Measurements from ENCODE around the gene PLAC9. TPM values are rescaled to one million over a fixed set of nuclear protein-coding genes. Genes with fewer than 3 reads are reported as not detected.

PLAC9 gene
- total and polyA plus RNA-seq, 5 donors from 2014 or later, result 0.33 to 1.1 TPM; not detected in 3

DNA sequence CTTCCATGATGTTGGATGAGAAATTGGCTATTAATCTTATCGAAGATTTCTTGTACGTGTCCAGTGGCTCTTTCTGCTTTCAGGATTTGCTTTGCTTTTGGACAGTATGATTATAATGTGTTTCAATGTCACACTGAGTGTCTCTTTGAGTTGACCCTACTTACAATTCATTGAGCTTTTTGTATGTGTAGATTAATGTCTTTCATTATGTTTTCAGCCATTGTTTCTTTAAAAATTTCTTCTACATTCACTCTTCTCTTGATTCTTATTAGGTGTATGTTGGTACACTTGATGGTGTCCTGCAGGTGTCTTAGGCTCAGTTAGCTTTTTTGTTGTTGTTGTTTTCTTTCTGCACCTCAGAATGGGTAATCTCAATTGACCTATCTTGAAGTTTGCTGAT lies 16.6 kb downstream of the PLAC9 start:
- Mint-ChIP-seq H3K4me3 (peak overlapping the region in 1 of 4 donors; percentile 38), H3K4me1 (peaks cover 6 to 25% (median 19%) of the 10 kb centered on the region in 4 donors), H3K36me3 (peaks cover 43% of the 10 kb centered on the region), H3K9me3 (peaks cover 0 to 16% (median 2%) of the 10 kb centered on the region in 7 donors), H3K27ac (peak overlapping the region in 2 of 3 donors; percentile 0 to 3), H3K27me3 (no peaks in the 10 kb centered on the region)
- H3K36me3 ChIP-seq (ENCODE audit: control insufficient read depth, insufficient read depth, low read length), result peaks cover 43% of the 10 kb centered on the region
- H3K27me3 ChIP-seq (ENCODE audit: control insufficient read depth, insufficient read depth, low read length), result no peaks in the 10 kb centered on the region
- no peak overlapping the region for H3K27ac ChIP-seq (ENCODE audit: insufficient read depth, low read length, poor library complexity, severe bottlenecking)
- ATAC-seq (ENCODE audit: low read depth in 2 of 2) (no peak), DNase-seq (no peak)
- no peak overlapping the region for H3K4me3 ChIP-seq (ENCODE audit: low read depth, low read length)
- H3K4me1 ChIP-seq (ENCODE audit: control insufficient read depth, insufficient read depth, low read length, poor library complexity, severe bottlenecking), result peaks cover 10% of the 10 kb centered on the region
- peaks cover 0 to 8% of the 10 kb centered on the region in 2 experiments for H3K9me3 ChIP-seq (ENCODE audit: control insufficient read depth in 2 of 2, low read length in 2 of 2)

DNA sequence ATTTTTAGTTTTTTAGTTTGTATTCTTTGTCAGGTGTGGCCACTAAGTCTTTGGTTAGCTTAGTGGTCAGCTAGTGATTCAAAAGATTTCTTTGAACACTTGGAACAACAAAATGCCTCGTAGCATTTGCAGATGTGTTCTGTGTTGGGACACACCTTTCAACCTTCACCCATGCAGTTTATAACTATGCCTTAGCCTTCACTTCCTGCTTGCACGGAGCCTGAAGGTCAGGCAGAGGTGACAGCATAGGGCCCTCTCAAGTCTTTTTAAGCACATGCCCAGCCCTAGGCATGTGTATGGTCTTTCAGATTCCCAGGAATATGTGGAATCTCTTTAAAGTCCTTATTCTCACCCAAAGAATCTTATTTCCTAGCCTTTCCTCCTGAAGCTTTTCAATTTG lies 17.6 kb downstream of the PLAC9 start:
- H3K27ac Mint-ChIP-seq, result peak overlapping the region in 2 of 3 donors; percentile 48 to 72
- Histone ChIP-seq H3K27me3 (ENCODE audit: control insufficient read depth, insufficient read depth, low read length) (no peaks in the 10 kb centered on the region), H3K27ac (ENCODE audit: insufficient read depth, low read length, poor library complexity, severe bottlenecking) (no peak overlapping the region), H3K4me3 (ENCODE audit: low read depth, low read length) (no peak overlapping the region), H3K9me3 (ENCODE audit: control insufficient read depth in 2 of 2, low read length in 2 of 2) (peaks cover 0 to 8% of the 10 kb centered on the region in 2 experiments), H3K36me3 (ENCODE audit: control insufficient read depth, insufficient read depth, low read length) (peaks cover 53% of the 10 kb centered on the region), H3K4me1 (ENCODE audit: control insufficient read depth, insufficient read depth, low read length, poor library complexity, severe bottlenecking) (no peaks in the 10 kb centered on the region)
- H3K36me3 Mint-ChIP-seq, result peaks cover 52% of the 10 kb centered on the region
- DNase-seq (no peak), ATAC-seq (ENCODE audit: low read depth in 2 of 2) (no peak)
- no peaks in the 10 kb centered on the region for H3K27me3 Mint-ChIP-seq
- H3K4me3 Mint-ChIP-seq, result peak overlapping the region in 1 of 4 donors; percentile 1
- H3K4me1 Mint-ChIP-seq, result peaks cover 6 to 17% (median 11%) of the 10 kb centered on the region in 4 donors
- H3K9me3 Mint-ChIP-seq, result peaks cover 0 to 16% (median 2%) of the 10 kb centered on the region in 7 donors

DNA sequence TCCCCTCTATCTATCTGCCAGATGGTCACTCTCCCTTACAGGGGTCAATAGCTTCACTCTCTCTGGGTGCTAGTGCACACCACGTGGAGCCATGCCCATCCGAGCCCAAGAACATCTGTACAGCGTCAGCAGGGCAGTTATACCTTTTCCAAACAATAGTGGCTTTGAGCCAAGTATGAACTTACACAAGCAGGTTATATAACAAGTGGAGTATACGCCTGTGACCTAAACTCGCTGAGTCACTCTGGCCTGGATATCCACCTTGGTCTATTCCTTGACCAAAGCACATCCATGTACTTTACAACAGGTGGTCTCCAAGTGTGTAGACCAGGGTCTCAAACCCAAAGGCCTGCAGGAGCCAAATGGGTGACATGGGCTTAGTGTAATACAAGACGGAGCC lies 20.3 kb downstream of the PLAC9 start:
- Mint-ChIP-seq H3K9me3 (peaks cover 0 to 16% (median 2%) of the 10 kb centered on the region in 7 donors), H3K27ac (peak overlapping the region in 2 of 3 donors; percentile 41 to 75)

DNA sequence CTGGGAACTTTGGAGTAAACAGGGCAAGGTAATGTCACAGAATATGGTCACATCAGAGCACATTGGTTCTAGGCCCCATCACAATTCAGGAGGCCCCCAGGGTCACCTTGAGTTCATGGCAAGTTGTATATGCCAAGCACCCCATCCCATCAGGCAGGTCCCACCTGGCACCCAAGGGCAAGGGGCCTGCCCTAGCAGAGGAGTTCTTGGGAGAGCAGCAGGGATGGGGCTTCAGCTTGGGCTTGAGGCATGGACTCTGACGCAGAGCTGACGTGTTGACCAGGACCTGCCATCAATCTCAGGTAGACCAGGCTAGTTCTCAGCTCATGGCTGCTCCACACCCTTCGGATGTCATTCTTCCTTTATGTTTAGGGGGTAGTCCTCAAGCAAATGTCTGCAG lies 20.9 kb downstream of the PLAC9 start:
- Mint-ChIP-seq H3K27ac (peak overlapping the region in 1 of 3 donors; percentile 41), H3K4me1 (peaks cover 0 to 16% (median 6%) of the 10 kb centered on the region in 4 donors), H3K4me3 (no peak overlapping the region), H3K36me3 (peaks cover 83% of the 10 kb centered on the region), H3K9me3 (peaks cover 0 to 16% (median 2%) of the 10 kb centered on the region in 7 donors), H3K27me3 (no peaks in the 10 kb centered on the region)
- Histone ChIP-seq H3K27ac (ENCODE audit: insufficient read depth, low read length, poor library complexity, severe bottlenecking) (no peak overlapping the region), H3K27me3 (ENCODE audit: control insufficient read depth, insufficient read depth, low read length) (no peaks in the 10 kb centered on the region), H3K9me3 (ENCODE audit: control insufficient read depth in 2 of 2, low read length in 2 of 2) (peaks cover 0 to 8% of the 10 kb centered on the region in 2 experiments), H3K36me3 (ENCODE audit: control insufficient read depth, insufficient read depth, low read length) (peaks cover 83% of the 10 kb centered on the region), H3K4me3 (ENCODE audit: low read depth, low read length) (no peak overlapping the region), H3K4me1 (ENCODE audit: control insufficient read depth, insufficient read depth, low read length, poor library complexity, severe bottlenecking) (no peaks in the 10 kb centered on the region)
- ATAC-seq (ENCODE audit: low read depth in 2 of 2) (peak in 1 of 2 donors; percentile 3), DNase-seq (no peak)

More for the DNA sequence above, 20.3 kb downstream of the PLAC9 start:
- Histone ChIP-seq H3K27me3 (ENCODE audit: control insufficient read depth, insufficient read depth, low read length) (no peaks in the 10 kb centered on the region), H3K4me1 (ENCODE audit: control insufficient read depth, insufficient read depth, low read length, poor library complexity, severe bottlenecking) (no peaks in the 10 kb centered on the region), H3K27ac (ENCODE audit: insufficient read depth, low read length, poor library complexity, severe bottlenecking) (no peak overlapping the region), H3K36me3 (ENCODE audit: control insufficient read depth, insufficient read depth, low read length) (peaks cover 79% of the 10 kb centered on the region), H3K4me3 (ENCODE audit: low read depth, low read length) (no peak overlapping the region), H3K9me3 (ENCODE audit: control insufficient read depth in 2 of 2, low read length in 2 of 2) (peaks cover 0 to 8% of the 10 kb centered on the region in 2 experiments)
- H3K27me3 Mint-ChIP-seq, result no peaks in the 10 kb centered on the region
- DNase-seq, result no peak
- no peak overlapping the region for H3K4me3 Mint-ChIP-seq
- H3K36me3 Mint-ChIP-seq, result peaks cover 77% of the 10 kb centered on the region
- peaks cover 0 to 16% (median 6%) of the 10 kb centered on the region in 4 donors for H3K4me1 Mint-ChIP-seq
- ATAC-seq (ENCODE audit: low read depth in 2 of 2), result no peak

DNA sequence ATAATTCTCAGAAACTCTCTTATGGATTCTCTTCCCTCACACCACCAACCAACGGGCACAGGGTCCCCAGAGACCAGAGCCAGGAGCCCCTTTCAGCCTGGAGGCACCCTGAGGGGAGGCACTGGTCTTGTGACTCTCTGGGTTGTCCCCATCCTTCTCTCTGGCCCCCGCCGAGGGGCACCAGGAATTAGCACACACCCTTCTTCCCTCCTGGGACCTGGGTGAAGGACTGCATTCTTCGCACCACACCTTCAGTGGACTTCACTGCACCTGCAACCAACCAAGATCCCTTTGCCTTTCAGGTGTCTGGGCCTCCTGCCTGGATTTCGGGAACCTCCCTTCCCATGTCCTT lies 22.1 kb downstream of the PLAC9 start:
- Histone ChIP-seq H3K4me3 (ENCODE audit: low read depth, low read length) (no peak overlapping the region), H3K4me1 (ENCODE audit: control insufficient read depth, insufficient read depth, low read length, poor library complexity, severe bottlenecking) (no peaks in the 10 kb centered on the region), H3K36me3 (ENCODE audit: control insufficient read depth, insufficient read depth, low read length) (peaks cover 93% of the 10 kb centered on the region), H3K27me3 (ENCODE audit: control insufficient read depth, insufficient read depth, low read length) (no peaks in the 10 kb centered on the region), H3K9me3 (ENCODE audit: control insufficient read depth in 2 of 2, low read length in 2 of 2) (peaks cover 0 to 8% of the 10 kb centered on the region in 2 experiments), H3K27ac (ENCODE audit: insufficient read depth, low read length, poor library complexity, severe bottlenecking) (no peak overlapping the region)
- Mint-ChIP-seq H3K9me3 (peaks cover 0 to 10% (median 0%) of the 10 kb centered on the region in 7 donors), H3K4me3 (no peak overlapping the region), H3K27me3 (no peaks in the 10 kb centered on the region), H3K4me1 (peaks cover 0 to 19% (median 5%) of the 10 kb centered on the region in 4 donors), H3K27ac (peak overlapping the region in 2 of 3 donors; percentile 26 to 75), H3K36me3 (peaks cover 84% of the 10 kb centered on the region)
- ATAC-seq (ENCODE audit: low read depth in 2 of 2) (no peak), DNase-seq (no peak)

DNA sequence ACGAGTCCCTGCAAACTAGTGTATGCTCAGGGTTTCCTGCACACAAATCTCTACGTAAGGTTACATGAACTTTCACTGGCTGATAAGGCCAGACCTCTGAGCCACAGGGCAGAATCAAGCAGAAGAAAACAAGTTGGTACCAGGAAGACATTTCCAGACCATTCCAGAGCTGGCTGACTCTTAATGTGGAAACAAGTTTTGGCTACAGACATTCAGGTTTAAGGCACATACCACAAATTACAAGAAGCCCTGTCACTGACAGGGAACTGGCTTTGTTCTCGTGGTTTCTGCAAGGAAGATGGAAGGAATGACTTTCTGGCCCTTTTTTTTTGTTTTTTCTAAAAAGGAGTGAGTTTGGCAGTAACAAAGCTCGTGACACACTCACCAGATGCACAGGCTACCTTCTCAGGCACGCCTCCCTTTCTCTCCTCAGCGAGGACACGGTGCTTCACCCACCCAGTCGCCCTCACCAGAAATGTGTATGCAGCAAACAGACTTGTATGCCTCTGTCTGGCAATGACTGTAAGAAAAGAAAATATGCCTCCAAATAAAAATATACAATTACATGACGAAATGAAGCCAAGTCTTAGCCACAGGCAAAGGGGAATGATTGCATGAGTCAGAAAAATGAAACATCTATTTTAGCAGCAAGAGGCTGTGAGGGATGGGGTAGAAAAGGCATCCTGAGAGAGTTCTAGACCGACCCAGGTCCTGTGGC lies 22.6 kb downstream of the PLAC9 start:
- H3K4me1 Mint-ChIP-seq, result peaks cover 0 to 19% (median 6%) of the 10 kb centered on the region in 4 donors
- Histone ChIP-seq H3K27me3 (ENCODE audit: control insufficient read depth, insufficient read depth, low read length) (no peaks in the 10 kb centered on the region), H3K36me3 (ENCODE audit: control insufficient read depth, insufficient read depth, low read length) (peaks cover 97% of the 10 kb centered on the region), H3K4me1 (ENCODE audit: control insufficient read depth, insufficient read depth, low read length, poor library complexity, severe bottlenecking) (no peaks in the 10 kb centered on the region), H3K4me3 (ENCODE audit: low read depth, low read length) (no peak overlapping the region), H3K27ac (ENCODE audit: insufficient read depth, low read length, poor library complexity, severe bottlenecking) (no peak overlapping the region), H3K9me3 (ENCODE audit: control insufficient read depth in 2 of 2, low read length in 2 of 2) (peaks cover 0 to 2% of the 10 kb centered on the region in 2 experiments)
- ATAC-seq (ENCODE audit: low read depth in 2 of 2) (no peak), DNase-seq (no peak)
- no peaks in the 10 kb centered on the region for H3K27me3 Mint-ChIP-seq
- H3K9me3 Mint-ChIP-seq, result peaks cover 0 to 8% (median 0%) of the 10 kb centered on the region in 7 donors
- H3K4me3 Mint-ChIP-seq, result no peak overlapping the region
- peaks cover 85% of the 10 kb centered on the region for H3K36me3 Mint-ChIP-seq
- H3K27ac Mint-ChIP-seq, result peak overlapping the region in 2 of 3 donors; percentile 26 to 75

DNA sequence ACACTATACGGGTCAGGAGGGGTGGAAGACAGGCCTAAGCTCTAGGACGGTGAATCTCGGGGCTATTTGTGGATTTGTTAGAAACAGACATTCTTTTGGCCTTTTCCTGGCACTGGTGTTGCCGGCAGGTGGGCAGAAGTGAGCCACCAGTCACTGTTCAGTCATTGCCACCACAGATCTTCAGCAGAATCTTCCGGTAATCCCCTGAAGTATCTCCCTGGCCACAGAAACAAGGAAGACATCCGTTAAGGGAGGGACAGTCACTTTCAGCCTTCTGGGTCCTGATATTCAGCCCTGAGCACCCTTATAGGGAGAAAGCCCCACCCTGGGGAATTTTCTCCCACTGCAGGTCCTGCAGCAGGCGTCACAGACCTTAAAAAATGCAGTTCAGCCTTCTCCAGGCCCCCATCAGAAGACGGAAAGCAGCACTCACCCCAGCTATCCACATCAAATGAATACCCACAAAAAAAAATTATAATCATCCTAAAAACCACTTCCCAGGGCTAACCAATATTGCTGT lies 23.2 kb downstream of the PLAC9 start:
- Mint-ChIP-seq H3K4me1 (peaks cover 0 to 16% (median 6%) of the 10 kb centered on the region in 4 donors), H3K9me3 (peaks cover 0 to 2% (median 0%) of the 10 kb centered on the region in 7 donors), H3K27ac (no peak overlapping the region), H3K27me3 (no peaks in the 10 kb centered on the region), H3K4me3 (no peak overlapping the region), H3K36me3 (peaks cover 83% of the 10 kb centered on the region)
- no peaks in the 10 kb centered on the region for H3K4me1 ChIP-seq (ENCODE audit: control insufficient read depth, insufficient read depth, low read length, poor library complexity, severe bottlenecking)
- DNase-seq, result no peak
- H3K4me3 ChIP-seq (ENCODE audit: low read depth, low read length), result no peak overlapping the region
- H3K27ac ChIP-seq (ENCODE audit: insufficient read depth, low read length, poor library complexity, severe bottlenecking), result no peak overlapping the region
- H3K36me3 ChIP-seq (ENCODE audit: control insufficient read depth, insufficient read depth, low read length), result peaks cover 97% of the 10 kb centered on the region
- H3K27me3 ChIP-seq (ENCODE audit: control insufficient read depth, insufficient read depth, low read length), result no peaks in the 10 kb centered on the region
- H3K9me3 ChIP-seq (ENCODE audit: control insufficient read depth in 2 of 2, low read length in 2 of 2), result no peaks in the 10 kb centered on the region
- no peak for ATAC-seq (ENCODE audit: low read depth in 2 of 2)

All from CD4-positive, CD25-positive, alpha-beta regulatory T cell (primary cell).